Ishikawa (cell line): ENCODE results near the gene COQ3.

Experiments
- CEBPB ChIP-seq: IDR thresholded peaks from 2 replicates; pipeline ENCODE4 v1.6.1; 2012
- CREB1 ChIP-seq: IDR thresholded peaks from 2 replicates; pipeline ENCODE4 v1.6.1; 2012; ENCODE audit warnings: low read depth
- EGR1 ChIP-seq: IDR thresholded peaks from 2 replicates; pipeline ENCODE4 v1.6.1; 2012
- EP300 ChIP-seq: IDR thresholded peaks from 2 replicates; pipeline ENCODE4 v1.6.1; 2012; ENCODE audit warnings: borderline replicate concordance
- FOXM1 ChIP-seq: IDR thresholded peaks from 2 replicates; pipeline ENCODE4 v1.6.1; 2012; ENCODE audit warnings: low read depth, borderline replicate concordance
- MAX ChIP-seq: IDR thresholded peaks from 2 replicates; pipeline ENCODE4 v1.6.1; 2012
- NFIC ChIP-seq: IDR thresholded peaks from 2 replicates; pipeline ENCODE4 v1.6.1; 2012
- RAD21 ChIP-seq: IDR thresholded peaks from 2 replicates; pipeline ENCODE4 v1.6.1; 2012; ENCODE audit warnings: low read depth
- TAF1 ChIP-seq: IDR thresholded peaks from 2 replicates; pipeline ENCODE4 v1.6.1; 2012; ENCODE audit warnings: low read depth, mild to moderate bottlenecking
- TCF12 ChIP-seq: IDR thresholded peaks from 2 replicates; pipeline ENCODE4 v1.6.1; 2012; ENCODE audit warnings: low read depth
- TEAD4 ChIP-seq: IDR thresholded peaks from 2 replicates; pipeline ENCODE4 v1.6.1; 2012
- USF1 ChIP-seq: IDR thresholded peaks from 2 replicates; pipeline ENCODE4 v1.6.1; 2012
- YY1 ChIP-seq: IDR thresholded peaks from 2 replicates; pipeline ENCODE4 v1.6.1; 2012; ENCODE audit warnings: low read depth
- ZBTB7A ChIP-seq: IDR thresholded peaks from 2 replicates; pipeline ENCODE4 v1.6.1; 2012; ENCODE audit warnings: low read depth
- TF ChIP-seq, protein P1 (sequence below): IDR thresholded peaks from 2 replicates; pipeline ENCODE4 v1.6.1; 2012; ENCODE audit warnings: low read depth, mild to moderate bottlenecking

Gene COQ3

DNA sequence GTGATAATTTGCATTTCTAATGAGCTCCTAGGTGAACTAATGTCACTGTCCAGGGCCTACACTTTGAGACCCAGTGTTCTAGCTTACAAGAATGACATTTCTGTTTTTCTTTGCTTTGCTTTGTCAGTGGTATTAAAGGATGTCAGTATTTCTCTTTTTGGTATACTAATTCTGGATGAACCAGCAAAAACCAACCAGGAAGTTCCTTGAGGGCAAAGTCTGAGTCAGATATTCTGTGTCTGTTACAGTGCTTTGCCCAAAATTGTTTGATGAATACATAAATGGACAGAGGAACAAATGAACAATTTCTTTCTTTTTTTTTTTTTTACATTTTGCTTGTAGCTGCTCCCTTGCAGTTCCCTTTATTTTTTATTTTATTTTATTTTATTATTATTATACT is 15.4 kb downstream of the COQ3 start:
- no peak for TF ChIP-seq RAD21
- no peak for TF ChIP-seq FOXM1
- no peak for TF ChIP-seq TCF12
- TF ChIP-seq EGR1: no peak
- no peak for TF ChIP-seq CREB1
- TF ChIP-seq TEAD4: no peak
- TF ChIP-seq ZBTB7A: no peak
- no peak for TF ChIP-seq YY1
- TF ChIP-seq EP300: no peak
- no peak for TF ChIP-seq MAX
- no peak for TF ChIP-seq TAF1
- no peak for TF ChIP-seq USF1
- TF ChIP-seq CEBPB: no peak

DNA sequence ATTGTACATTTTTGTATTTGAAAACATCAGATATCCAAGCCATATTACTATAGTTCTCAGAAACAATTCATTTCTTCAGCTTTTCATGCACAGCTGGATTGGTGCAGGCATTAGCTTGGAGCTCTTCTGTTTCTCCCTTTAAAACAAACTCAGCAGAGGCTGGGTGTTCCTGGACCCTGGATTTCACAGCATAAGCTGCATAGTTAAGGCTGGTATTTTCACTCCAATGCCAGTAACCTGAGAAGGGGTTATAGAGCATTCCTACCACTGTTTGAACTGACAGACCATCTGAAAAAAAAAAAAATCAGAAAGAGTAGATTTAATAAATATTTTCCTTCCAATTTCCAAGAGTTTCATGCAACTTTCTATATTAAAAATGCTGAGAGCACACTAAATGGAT is 24.5 kb downstream of the COQ3 start:
- TF ChIP-seq TCF12 (no peak), RAD21 (no peak)

DNA sequence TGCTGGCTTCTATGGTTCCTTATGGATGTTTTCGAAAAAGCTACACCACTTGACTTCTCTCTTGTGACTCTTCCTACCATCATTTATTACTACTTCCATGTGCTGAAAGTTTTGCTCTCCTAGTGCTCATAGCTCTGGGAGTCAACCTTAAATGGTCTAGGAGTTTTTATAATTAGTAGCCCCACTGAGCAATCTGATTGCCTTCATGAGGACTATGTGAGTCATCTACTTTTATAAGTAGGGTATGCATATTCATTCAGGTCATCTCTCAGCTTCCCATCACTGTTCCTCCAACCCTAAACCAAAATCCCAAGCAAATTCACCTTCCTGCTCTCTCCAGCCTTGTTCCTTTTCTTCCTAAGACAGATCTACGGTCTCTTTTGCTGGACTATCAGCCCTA is 27.1 kb downstream of the COQ3 start:
- no peak for TF ChIP-seq YY1
- TF ChIP-seq FOXM1: no peak
- no peak for TF ChIP-seq EGR1

GRCh38 chr6:99364026-99364425 is 30.0 kb downstream of the COQ3 start:
- no peak for TF ChIP-seq MAX
- TF ChIP-seq EGR1: no peak
- TF ChIP-seq FOXM1: no peak
- TF ChIP-seq RAD21: no peak

GRCh38 chr6:99362678-99363268 is 31.2 kb downstream of the COQ3 start:
- TF ChIP-seq YY1 (no peak), RAD21 (no peak), MAX (no peak)

GRCh38 chr6:99359800-99360199 is 34.2 kb downstream of the COQ3 start:
- TF ChIP-seq TAF1: no peak
- no peak for TF ChIP-seq FOXM1
- TF ChIP-seq CREB1: no peak
- no peak for TF ChIP-seq EGR1
- TF ChIP-seq NFIC: no peak
- TF ChIP-seq TCF12: no peak
- no peak for TF ChIP-seq RAD21
- TF ChIP-seq EP300: no peak
- TF ChIP-seq ZBTB7A: no peak
- TF ChIP-seq CEBPB: no peak
- no peak for TF ChIP-seq USF1
- TF ChIP-seq, protein P1, sequence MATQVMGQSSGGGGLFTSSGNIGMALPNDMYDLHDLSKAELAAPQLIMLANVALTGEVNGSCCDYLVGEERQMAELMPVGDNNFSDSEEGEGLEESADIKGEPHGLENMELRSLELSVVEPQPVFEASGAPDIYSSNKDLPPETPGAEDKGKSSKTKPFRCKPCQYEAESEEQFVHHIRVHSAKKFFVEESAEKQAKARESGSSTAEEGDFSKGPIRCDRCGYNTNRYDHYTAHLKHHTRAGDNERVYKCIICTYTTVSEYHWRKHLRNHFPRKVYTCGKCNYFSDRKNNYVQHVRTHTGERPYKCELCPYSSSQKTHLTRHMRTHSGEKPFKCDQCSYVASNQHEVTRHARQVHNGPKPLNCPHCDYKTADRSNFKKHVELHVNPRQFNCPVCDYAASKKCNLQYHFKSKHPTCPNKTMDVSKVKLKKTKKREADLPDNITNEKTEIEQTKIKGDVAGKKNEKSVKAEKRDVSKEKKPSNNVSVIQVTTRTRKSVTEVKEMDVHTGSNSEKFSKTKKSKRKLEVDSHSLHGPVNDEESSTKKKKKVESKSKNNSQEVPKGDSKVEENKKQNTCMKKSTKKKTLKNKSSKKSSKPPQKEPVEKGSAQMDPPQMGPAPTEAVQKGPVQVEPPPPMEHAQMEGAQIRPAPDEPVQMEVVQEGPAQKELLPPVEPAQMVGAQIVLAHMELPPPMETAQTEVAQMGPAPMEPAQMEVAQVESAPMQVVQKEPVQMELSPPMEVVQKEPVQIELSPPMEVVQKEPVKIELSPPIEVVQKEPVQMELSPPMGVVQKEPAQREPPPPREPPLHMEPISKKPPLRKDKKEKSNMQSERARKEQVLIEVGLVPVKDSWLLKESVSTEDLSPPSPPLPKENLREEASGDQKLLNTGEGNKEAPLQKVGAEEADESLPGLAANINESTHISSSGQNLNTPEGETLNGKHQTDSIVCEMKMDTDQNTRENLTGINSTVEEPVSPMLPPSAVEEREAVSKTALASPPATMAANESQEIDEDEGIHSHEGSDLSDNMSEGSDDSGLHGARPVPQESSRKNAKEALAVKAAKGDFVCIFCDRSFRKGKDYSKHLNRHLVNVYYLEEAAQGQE: no peak

GRCh38 chr6:99356641-99357040 is 37.4 kb downstream of the COQ3 start:
- TF ChIP-seq EP300 (no peak), CREB1 (no peak), EGR1 (no peak), YY1 (no peak), NFIC (no peak), MAX (no peak), ZBTB7A (no peak), TEAD4 (no peak)

DNA sequence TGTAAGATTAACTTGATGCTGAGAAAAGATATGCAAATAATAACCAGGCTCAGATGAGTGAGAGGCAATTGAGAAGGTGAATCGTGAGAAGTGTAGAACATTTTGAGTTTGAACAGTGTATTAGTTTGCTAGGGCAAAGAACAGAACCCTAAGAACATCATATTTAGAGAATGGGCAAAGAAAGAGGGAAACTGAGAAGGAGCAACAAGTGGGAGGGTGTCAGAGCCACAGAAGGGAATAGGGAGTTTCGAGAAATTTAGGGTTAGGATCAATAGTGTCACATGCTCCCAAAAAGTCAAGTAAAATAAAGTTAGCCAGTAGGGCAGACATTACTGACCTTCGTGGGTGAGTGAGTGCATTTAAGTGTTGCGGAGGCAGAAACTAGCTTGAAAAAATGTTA is 39.0 kb downstream of the COQ3 start:
- no peak for TF ChIP-seq YY1

DNA sequence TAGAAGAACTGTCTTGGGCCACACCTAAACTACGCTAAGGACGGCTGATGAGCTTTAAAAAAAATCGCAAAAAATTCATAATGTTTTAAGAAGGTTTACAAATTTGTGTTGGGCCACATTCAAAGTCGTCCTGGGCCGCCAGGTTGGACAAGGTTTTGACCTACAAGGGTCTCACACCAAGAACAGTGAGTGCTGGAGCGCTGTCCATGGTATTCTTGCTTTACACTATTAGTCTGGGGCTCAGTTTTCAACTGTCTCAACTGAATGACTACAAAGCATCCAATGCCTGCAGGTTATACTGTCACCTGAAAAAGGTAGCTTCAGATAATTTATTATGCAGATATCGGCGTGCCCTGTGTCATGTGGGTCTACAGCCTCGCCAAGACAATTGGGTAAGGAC is 40.9 kb downstream of the COQ3 start:
- TF ChIP-seq, protein P1: peak; percentile 94
- no peak for TF ChIP-seq USF1
